ENCODE measurements around the gene RARRES2. TPM values are rescaled to one million over a fixed set of nuclear protein-coding genes. Genes with fewer than 3 reads are reported as not detected.
"Not testable (repeated sequence)": the region's sequence is repeated elsewhere in the genome, so short reads cannot be mapped to it uniquely, and the experiment has no call there.

Gene RARRES2
- total RNA-seq, 1 experiment from 2014 or later, result not detected

- POLR2A ChIA-PET (ENCODE audit: unreplicated experiment), result no interaction called here
- no peak overlapping the region for H2AFZ ChIP-seq
These were observed 47.5 kb upstream of the RARRES2 start for GRCh38 chr7:150388709-150389531.

DNA sequence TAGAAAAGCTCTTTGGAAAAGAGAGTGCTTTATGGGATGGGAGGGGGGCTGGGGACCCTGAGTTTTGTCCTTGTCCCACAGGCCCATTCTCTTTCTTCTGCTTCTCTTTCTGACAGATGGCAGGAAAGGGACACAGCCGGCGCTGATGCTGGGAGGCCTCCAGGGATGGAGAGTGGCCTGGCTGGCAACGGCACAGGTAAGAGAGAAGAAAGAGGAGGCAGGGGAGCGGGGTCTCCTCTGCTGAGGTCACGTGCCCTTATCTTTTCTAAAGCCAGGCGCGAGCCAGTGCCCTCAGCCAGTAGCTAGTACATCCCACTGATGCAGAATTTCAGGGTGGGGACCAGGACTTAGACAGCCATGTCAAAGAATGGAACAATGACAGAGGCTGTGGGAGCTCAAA lies 46.9 kb upstream of the RARRES2 start:
- Histone ChIP-seq H3K9me3 (ENCODE audit: insufficient read depth, low read depth) (no peaks in the 10 kb centered on the region), H3K4me3 (no peak overlapping the region), H2AFZ (no peak overlapping the region), H3F3A (ENCODE audit: insufficient read depth, low read depth) (peaks cover 8% of the 10 kb centered on the region; the same call in 1 of the 2 replicates), H3K27ac (no peak overlapping the region), H3K4me1 (replicated peaks; ENCODE audit: insufficient read depth) (no peaks in the 10 kb centered on the region), H4K20me1 (ENCODE audit: insufficient read depth) (no peaks in the 10 kb centered on the region), H3K36me3 (ENCODE audit: low read depth) (no peaks in the 10 kb centered on the region), H3K79me2 (ENCODE audit: low read depth) (no peaks in the 10 kb centered on the region), H3K9me2 (ENCODE audit: insufficient read depth) (no peaks in the 10 kb centered on the region), H3K4me2 (no peak overlapping the region), H3K27me3 (ENCODE audit: insufficient read depth, low read depth) (no peaks in the 10 kb centered on the region)
- intact Hi-C loops (cut with micrococcal nuclease; ENCODE audit: unreplicated experiment), result no loop called here
- no TSS peak for BruUV-seq (replicated peaks)
- POLR2A ChIA-PET (ENCODE audit: unreplicated experiment), result interaction anchor here (0.7 kb wide), 1 partner anchor 30 kb away, joined by 4 read pairs; no protein-coding TSS in a partner anchor
- TF ChIP-seq, protein P1, sequence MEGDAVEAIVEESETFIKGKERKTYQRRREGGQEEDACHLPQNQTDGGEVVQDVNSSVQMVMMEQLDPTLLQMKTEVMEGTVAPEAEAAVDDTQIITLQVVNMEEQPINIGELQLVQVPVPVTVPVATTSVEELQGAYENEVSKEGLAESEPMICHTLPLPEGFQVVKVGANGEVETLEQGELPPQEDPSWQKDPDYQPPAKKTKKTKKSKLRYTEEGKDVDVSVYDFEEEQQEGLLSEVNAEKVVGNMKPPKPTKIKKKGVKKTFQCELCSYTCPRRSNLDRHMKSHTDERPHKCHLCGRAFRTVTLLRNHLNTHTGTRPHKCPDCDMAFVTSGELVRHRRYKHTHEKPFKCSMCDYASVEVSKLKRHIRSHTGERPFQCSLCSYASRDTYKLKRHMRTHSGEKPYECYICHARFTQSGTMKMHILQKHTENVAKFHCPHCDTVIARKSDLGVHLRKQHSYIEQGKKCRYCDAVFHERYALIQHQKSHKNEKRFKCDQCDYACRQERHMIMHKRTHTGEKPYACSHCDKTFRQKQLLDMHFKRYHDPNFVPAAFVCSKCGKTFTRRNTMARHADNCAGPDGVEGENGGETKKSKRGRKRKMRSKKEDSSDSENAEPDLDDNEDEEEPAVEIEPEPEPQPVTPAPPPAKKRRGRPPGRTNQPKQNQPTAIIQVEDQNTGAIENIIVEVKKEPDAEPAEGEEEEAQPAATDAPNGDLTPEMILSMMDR (conservative IDR thresholded peaks at IDR 0.05), result no peak
- no peak for TF ChIP-seq EZH2 (IDR thresholded peaks at IDR 0.05; ENCODE audit: low read depth)
- CTCF ChIA-PET, result interaction anchor here (0.6 kb wide), 1 partner anchor 22 kb away, joined by 3 read pairs; no protein-coding TSS in a partner anchor
- DNase-seq, result no peak

More at GRCh38 chr7:150388709-150389531, 47.5 kb upstream of the RARRES2 start:
- Histone ChIP-seq H3K9me2 (ENCODE audit: insufficient read depth) (no peaks in the 10 kb centered on the region), H3K4me1 (replicated peaks; ENCODE audit: insufficient read depth) (no peaks in the 10 kb centered on the region), H3K4me2 (no peak overlapping the region), H3K79me2 (ENCODE audit: low read depth) (no peaks in the 10 kb centered on the region), H3F3A (ENCODE audit: insufficient read depth, low read depth) (peaks cover 8% of the 10 kb centered on the region; the same call in 1 of the 2 replicates), H4K20me1 (ENCODE audit: insufficient read depth) (no peaks in the 10 kb centered on the region), H3K27me3 (ENCODE audit: insufficient read depth, low read depth) (no peaks in the 10 kb centered on the region), H3K9me3 (ENCODE audit: insufficient read depth, low read depth) (no peaks in the 10 kb centered on the region), H3K4me3 (no peak overlapping the region), H3K36me3 (ENCODE audit: low read depth) (no peaks in the 10 kb centered on the region), H3K27ac (no peak overlapping the region)
- CTCF ChIA-PET, result interaction anchor here (0.6 kb wide), 1 partner anchor 22 kb away, joined by 3 read pairs; no protein-coding TSS in a partner anchor
- intact Hi-C loops (cut with micrococcal nuclease; ENCODE audit: unreplicated experiment), result no loop called here
- DNase-seq, result no peak
- no TSS peak for BruUV-seq (replicated peaks)
- TF ChIP-seq, protein P1 (conservative IDR thresholded peaks at IDR 0.05), result no peak
- no peak for TF ChIP-seq EZH2 (IDR thresholded peaks at IDR 0.05; ENCODE audit: low read depth)

DNA sequence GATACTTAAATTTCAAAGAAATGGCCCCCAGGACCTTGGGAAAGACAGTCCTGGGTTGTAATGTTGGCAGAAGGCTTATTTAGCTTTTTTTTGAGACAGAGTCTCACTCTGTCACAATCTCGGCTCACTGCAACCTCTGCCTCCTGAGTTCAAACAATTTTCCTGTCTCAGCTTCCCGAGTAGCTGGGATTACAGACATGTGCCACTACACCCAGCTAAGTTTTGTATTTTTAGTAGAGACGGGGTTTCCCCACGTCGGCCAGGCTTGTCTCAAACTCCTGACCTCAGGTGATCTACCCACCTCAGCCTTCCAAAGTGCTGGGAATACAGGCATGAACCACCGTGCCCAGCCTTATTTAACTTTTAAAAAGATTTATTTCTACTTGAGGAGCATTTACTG lies 44.5 kb upstream of the RARRES2 start:
- H3K27ac ChIP-seq; BruUV-seq (replicated peaks); H3K36me3 ChIP-seq (ENCODE audit: low read depth); H2AFZ ChIP-seq; DNase-seq; H3K9me2 ChIP-seq (ENCODE audit: insufficient read depth); H3K4me3 ChIP-seq; intact Hi-C loops (cut with micrococcal nuclease; ENCODE audit: unreplicated experiment); H3K27me3 ChIP-seq (ENCODE audit: insufficient read depth, low read depth); H3F3A ChIP-seq (ENCODE audit: insufficient read depth, low read depth); POLR2A ChIA-PET (ENCODE audit: unreplicated experiment); H3K79me2 ChIP-seq (ENCODE audit: low read depth); H3K4me2 ChIP-seq; CTCF ChIA-PET; H3K9me3 ChIP-seq (ENCODE audit: insufficient read depth, low read depth); H4K20me1 ChIP-seq (ENCODE audit: insufficient read depth); H3K4me1 ChIP-seq (replicated peaks; ENCODE audit: insufficient read depth): not testable (repeated sequence)

Measured in PC-9 (cell line).